CD4-positive, alpha-beta T cell treated with Interleukin-12 subunit alpha and Interleukin-12 subunit beta, for 1 hour (primary cell): ENCODE data around the gene RIPOR2.
"Not testable (repeated sequence)": the region's sequence is repeated elsewhere in the genome, so short reads cannot be mapped to it uniquely, and the experiment has no call there.

Experiments used
- DNase-seq: peaks from one replicate; pipeline ENCODE4 v3.0.0-alpha.2; 2020

Gene RIPOR2

DNA sequence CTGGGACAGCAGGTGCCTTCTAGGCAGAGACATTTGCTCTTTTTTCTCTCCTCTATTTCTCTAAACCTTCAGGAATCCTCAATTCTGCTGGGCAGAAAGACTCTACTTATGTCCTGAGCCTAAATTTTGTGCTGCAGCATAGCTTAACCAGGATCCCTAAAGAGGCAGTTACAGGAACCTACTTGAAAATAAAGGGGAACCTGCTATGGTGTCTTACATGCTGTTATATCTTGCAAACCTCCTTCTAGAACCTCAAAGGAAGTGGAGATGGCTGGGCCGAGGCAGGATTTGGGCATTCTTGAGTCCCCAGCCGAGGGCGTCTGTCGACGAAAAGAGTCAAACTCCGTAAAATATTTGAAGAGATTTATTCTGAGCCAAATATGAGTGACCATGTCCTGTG, 178.1 kb downstream of the RIPOR2 start:
- DNase-seq, result no peak

DNA sequence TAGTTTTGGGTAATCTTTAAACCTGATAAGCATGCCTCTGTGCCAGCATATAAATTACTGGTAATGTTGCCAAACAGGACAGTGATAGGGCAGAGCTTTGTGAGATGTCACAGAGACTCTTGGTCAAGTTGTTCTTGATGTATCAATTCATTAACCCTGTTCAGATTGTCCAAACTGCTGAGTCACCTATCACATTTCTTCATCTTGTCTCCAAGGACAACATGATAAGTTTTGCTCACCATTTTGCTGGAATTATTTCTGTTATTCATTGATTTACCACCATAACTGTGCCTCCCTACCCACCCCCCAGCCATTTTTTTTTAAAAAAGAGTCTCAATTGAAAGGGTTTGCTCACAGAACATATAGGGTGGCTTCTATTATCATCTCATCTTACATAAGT, 180.5 kb downstream of the RIPOR2 start:
- no peak for DNase-seq

DNA sequence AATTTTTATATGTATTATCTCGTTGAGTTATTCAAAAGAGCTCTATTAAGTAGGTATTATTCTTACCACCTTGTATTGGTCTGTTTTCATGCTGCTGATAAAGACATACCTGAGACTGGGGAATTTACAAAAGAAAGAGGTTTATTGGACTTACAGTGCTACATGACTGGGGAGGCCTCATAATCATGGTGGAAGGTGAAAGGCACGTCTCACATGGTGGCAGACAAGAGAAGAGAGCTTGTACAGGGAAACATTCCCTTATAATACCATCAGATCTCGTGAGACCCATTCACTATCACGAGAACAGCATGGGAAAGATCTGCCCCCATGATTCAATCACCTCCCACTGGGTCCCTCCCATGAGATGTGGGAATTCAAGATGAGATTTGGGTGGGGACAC, 181.4 kb downstream of the RIPOR2 start:
- not testable (repeated sequence) for DNase-seq
